ENCODE measurements around the gene TMEM119. TPM values are rescaled to one million over a fixed set of nuclear protein-coding genes. Genes with fewer than 3 reads are reported as not detected.
"Not testable (repeated sequence)": the region's sequence is repeated elsewhere in the genome, so short reads cannot be mapped to it uniquely, and the experiment has no call there.

TMEM119 gene
- total RNA-seq, 2 experiments from 2014 or later, result 0.16 to 0.20 TPM

DNA sequence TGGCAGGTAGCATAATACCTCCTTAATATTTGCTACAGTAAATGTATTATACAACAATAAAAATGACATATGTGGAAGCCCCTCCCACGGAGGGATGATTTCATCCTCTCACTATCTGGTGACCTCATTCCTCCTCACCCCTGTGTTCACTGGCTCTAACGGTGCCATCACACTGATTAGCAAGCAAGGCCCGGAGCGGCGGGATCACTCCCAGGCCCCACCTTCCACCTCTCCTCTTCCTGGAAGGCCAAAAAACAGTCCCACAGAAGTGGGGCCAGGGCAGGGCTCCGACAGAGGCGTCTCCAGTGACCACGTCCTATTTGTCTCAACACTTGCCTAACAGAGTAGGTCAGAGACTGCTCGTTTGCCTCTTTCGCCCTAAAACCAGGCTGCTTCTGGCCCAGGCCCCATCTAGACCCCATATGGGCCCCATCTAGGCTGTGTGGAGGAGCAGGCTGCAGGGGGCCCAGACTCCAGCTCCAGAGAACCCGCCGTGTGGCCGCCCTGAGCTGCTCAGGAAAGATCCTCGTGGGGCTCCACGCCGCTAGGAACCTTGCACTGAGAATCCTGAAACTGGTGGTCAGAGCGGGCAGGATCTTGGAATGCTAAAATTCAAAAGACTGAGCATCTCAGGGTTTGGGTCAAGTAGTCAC is 32.1 kb upstream of the TMEM119 start:
- H3K9me3 Mint-ChIP-seq (ENCODE audit: low read depth), result no peaks in the 10 kb centered on the region

DNA sequence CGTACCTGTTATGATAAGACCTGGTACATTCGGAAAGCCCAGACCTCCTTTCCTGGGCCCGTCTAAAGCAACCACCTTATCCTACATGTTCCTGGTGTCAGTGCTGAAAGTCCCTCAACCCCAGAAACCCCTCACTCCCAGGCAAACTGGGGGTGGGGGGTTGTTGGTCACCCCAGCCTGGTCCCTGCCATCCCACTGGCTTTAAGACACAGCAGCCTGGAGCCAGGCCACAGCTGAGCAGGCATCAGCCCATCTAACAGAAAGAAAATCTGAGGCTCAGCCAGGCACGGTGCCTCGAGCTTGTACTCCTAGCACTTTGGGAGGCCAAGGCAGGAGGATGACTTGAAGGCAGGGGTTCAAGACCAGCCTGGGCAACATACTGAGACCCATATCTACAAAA is 31.3 kb upstream of the TMEM119 start:
- ATAC-seq (no peak), DNase-seq (peak; percentile 58)
- CTCF ChIA-PET, result interaction anchor here (0.7 to 10.4 kb wide), 6 partner anchors 11 to 203 kb away, joined by 3 to 166 read pairs (median 6); no protein-coding TSS in a partner anchor
- Mint-ChIP-seq H3K27me3 (no peaks in the 10 kb centered on the region), H3K36me3 (peaks cover 66% of the 10 kb centered on the region), H3K4me1 (peaks cover 56% of the 10 kb centered on the region), H3K9me3 (ENCODE audit: low read depth) (no peaks in the 10 kb centered on the region), H3K27ac (peak overlapping the region; percentile 100), H3K4me3 (peak overlapping the region; percentile 100)

More for the DNA sequence above, 32.1 kb upstream of the TMEM119 start:
- H3K4me3 Mint-ChIP-seq, result peak overlapping the region; percentile 100
- no peaks in the 10 kb centered on the region for H3K27me3 Mint-ChIP-seq
- ATAC-seq (peak; percentile 40), DNase-seq (peak; percentile 85)
- peaks cover 62% of the 10 kb centered on the region for H3K36me3 Mint-ChIP-seq
- peaks cover 59% of the 10 kb centered on the region for H3K4me1 Mint-ChIP-seq
- CTCF ChIA-PET, result interaction anchor here (2.4 to 10.4 kb wide), 3 partner anchors 12 to 62 kb away, joined by 5 to 166 read pairs (median 32); no protein-coding TSS in a partner anchor
- peak overlapping the region; percentile 100 for H3K27ac Mint-ChIP-seq

DNA sequence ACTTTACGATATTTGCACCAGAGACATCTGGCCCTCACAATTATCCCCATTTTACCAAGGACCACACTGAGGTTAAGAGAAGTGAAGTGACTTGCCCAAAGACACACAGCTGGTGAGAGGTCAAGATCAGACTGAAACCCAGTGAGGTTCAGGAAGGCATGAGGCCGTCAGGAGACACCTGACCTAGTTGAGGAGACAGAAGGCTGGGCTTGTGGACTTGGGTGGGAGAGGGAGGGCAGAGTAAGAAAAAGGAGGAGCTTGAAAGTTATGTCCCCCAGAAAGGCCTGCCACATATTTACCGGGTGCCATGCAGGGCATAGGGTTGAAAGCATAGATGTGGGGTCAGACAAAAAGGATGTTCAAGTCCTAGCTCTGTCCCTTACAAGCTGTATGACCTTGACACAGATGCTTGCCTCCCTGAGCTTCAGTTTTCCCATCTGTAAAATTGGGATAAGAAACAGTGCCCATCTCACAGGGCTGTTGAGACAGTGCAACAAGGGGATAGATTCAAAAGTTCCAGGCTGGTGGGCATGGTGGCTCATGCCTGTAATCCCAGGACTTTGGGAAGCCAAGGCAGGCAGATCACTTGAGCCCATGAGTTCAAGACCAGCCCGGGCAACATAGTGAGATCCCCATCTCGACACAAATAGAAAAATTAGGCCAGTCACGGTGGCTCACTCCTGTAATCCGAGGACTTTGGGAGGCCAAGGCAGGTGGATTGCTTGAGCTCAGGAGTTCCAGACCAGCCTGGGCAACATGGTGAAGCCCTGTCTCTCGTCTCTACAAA is 29.4 kb upstream of the TMEM119 start:
- CTCF ChIA-PET, result interaction anchor here (0.9 to 10.4 kb wide), 10 partner anchors 9 to 105 kb away, joined by 3 to 166 read pairs (median 6); partner anchors contain the start of genes ISCU and SART3

DNA sequence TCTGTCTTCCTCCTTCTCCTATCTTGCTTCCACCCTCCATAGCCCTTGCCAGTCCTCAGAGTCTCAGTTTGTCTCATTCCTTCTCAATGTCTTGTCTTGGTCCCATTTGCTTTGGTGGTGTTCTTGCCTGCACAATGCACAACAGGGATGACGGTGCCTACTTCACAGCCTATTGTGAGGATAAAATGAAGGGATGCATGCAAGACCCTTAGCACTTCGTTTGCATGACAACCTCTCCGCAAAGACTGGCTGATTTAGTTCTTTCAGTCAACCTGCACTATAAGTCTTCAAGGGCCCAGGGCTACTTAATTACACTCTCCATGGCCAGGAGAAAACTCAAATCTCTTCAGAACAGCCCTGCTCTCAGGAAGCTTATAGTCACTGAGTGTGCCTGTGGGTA is 27.3 kb upstream of the TMEM119 start:
- H3K27me3 Mint-ChIP-seq, result no peaks in the 10 kb centered on the region
- CTCF ChIA-PET, result no interaction called here
- DNase-seq, result no peak
- peaks cover 59% of the 10 kb centered on the region for H3K4me1 Mint-ChIP-seq
- ATAC-seq, result no peak
- peaks cover 70% of the 10 kb centered on the region for H3K36me3 Mint-ChIP-seq
- H3K27ac Mint-ChIP-seq, result no peak overlapping the region
- no peak overlapping the region for H3K4me3 Mint-ChIP-seq
- no peaks in the 10 kb centered on the region for H3K9me3 Mint-ChIP-seq (ENCODE audit: low read depth)

More for the DNA sequence above, 29.4 kb upstream of the TMEM119 start:
- H3K9me3 Mint-ChIP-seq (ENCODE audit: low read depth), result no peaks in the 10 kb centered on the region
- peaks cover 69% of the 10 kb centered on the region for H3K4me1 Mint-ChIP-seq
- DNase-seq (no peak), ATAC-seq (no peak)
- H3K27ac Mint-ChIP-seq, result peak overlapping the region; percentile 80
- H3K36me3 Mint-ChIP-seq, result peaks cover 72% of the 10 kb centered on the region
- peak overlapping the region; percentile 42 for H3K4me3 Mint-ChIP-seq
- H3K27me3 Mint-ChIP-seq, result no peaks in the 10 kb centered on the region

DNA sequence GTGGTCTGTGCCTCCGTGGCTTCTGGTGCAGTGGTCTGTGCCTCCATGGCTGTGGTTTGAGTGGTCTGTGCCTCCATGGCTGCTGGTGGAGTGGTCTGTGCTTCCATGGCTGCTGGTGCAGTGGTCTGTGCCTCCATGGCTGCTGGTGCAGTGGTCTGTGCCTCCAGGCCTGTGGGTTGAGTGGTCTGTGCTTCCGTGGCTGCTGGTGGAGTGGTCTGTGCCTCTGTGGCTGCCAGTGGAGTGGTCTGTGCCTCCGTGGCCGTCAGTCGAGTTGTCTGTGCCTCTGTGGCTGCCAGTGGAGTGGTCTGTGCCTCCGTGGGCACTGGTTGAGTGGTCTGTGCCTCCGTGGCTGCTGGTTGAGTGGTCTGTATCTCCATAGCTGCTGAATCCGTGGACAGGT is 25.7 kb upstream of the TMEM119 start:
- Mint-ChIP-seq H3K9me3 (ENCODE audit: low read depth) (no peaks in the 10 kb centered on the region), H3K27ac (no peak overlapping the region), H3K4me3 (no peak overlapping the region), H3K4me1 (peaks cover 59% of the 10 kb centered on the region), H3K36me3 (peaks cover 66% of the 10 kb centered on the region), H3K27me3 (no peaks in the 10 kb centered on the region)
- no peak for ATAC-seq
- DNase-seq, result no peak
- CTCF ChIA-PET, result no interaction called here

DNA sequence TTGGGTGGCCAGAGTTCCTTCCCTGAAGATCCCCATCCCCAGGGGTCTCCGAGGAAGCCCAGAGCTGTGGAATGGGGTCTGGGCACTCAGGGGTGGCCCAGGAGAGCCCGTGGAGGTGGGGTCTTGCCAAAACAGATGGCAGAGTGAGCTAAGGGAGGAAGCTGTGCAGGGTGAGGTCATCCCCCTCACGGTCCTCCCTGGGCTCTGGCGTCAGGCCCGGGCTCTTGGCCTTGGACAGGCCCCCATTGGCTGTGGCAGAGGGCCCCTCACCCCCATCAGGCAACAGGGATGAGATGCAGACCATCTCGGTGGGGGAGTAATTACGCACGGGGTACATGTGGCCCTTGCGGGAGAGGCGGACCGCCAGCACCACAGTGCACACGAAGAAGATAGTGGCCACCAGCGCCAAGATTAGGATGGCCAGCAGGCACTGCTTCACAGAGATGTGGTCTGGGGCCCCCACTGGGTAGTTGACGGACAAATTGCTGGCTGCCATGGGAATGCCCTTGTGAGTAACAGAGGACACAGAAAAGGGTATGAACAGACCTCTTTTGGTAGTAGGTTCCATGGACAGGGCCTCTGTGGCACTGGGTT is 25.1 kb upstream of the TMEM119 start:
- CTCF ChIA-PET, result interaction anchor here (1.0 to 11.2 kb wide), 3 partner anchors 9 to 57 kb away, joined by 3 to 382 read pairs (median 4); partner anchors contain the start of genes ISCU, SART3 and SELPLG
- Mint-ChIP-seq H3K27me3 (no peaks in the 10 kb centered on the region), H3K4me3 (no peak overlapping the region), H3K9me3 (ENCODE audit: low read depth) (no peaks in the 10 kb centered on the region), H3K36me3 (peaks cover 61% of the 10 kb centered on the region), H3K27ac (no peak overlapping the region), H3K4me1 (peaks cover 60% of the 10 kb centered on the region)
- ATAC-seq (no peak), DNase-seq (no peak)

DNA sequence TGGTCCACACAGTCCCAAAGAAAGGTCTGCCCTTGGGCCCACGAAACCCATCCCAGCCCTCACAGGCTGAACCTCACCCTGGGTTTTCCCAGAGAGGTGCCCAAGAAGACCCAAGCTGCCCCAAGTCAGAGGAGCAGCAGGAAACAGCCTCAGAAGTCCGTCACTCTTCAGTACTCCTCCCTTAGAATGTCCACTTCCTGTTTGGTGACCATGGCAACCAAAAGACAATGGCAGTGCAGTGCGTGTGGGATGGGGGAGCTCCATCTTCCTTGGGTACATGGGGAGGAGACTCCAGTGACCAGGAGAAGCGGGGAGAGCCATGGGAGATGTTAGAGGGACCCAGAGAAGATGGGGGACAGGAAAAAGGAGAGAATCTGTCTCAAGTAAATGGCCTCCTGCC is 24.5 kb upstream of the TMEM119 start:
- DNase-seq (no peak), ATAC-seq (peak; percentile 11)
- Mint-ChIP-seq H3K4me3 (no peak overlapping the region), H3K4me1 (peaks cover 60% of the 10 kb centered on the region), H3K27me3 (no peaks in the 10 kb centered on the region), H3K9me3 (ENCODE audit: low read depth) (no peaks in the 10 kb centered on the region), H3K36me3 (peaks cover 59% of the 10 kb centered on the region), H3K27ac (peak overlapping the region; percentile 75)
- CTCF ChIA-PET, result interaction anchor here (1.0 to 11.2 kb wide), 3 partner anchors 9 to 56 kb away, joined by 3 to 382 read pairs (median 4); partner anchors contain the start of genes ISCU, SART3 and SELPLG

DNA sequence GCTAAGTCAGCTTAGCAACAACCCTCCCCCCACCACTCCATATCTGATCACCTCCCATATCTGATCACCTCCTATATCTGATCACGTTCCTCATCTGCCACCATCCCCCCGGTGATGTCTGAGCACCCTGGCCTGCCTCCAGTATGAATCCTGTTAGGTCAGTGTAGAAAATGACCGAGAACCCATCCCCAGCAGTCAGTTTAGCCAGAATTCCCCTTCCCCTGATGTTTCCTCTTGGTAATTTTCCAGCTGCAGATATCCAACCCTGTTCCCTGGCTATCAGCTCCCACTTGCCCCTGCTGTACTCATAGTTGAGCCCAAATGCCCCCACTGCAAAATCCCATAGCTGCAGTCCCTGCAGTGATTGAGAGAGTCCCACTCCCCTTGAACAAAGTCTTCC is 23.3 kb upstream of the TMEM119 start:
- H3K9me3 Mint-ChIP-seq (ENCODE audit: low read depth), result peaks cover 4% of the 10 kb centered on the region
- peaks cover 64% of the 10 kb centered on the region for H3K36me3 Mint-ChIP-seq
- no peak overlapping the region for H3K27ac Mint-ChIP-seq
- peaks cover 66% of the 10 kb centered on the region for H3K4me1 Mint-ChIP-seq
- no peak overlapping the region for H3K4me3 Mint-ChIP-seq
- DNase-seq, result no peak
- CTCF ChIA-PET, result interaction anchor here (11.2 kb wide), 1 partner anchor 55 kb away, joined by 382 read pairs; the partner anchor contains the start of genes ISCU and SART3
- no peaks in the 10 kb centered on the region for H3K27me3 Mint-ChIP-seq
- ATAC-seq, result no peak

DNA sequence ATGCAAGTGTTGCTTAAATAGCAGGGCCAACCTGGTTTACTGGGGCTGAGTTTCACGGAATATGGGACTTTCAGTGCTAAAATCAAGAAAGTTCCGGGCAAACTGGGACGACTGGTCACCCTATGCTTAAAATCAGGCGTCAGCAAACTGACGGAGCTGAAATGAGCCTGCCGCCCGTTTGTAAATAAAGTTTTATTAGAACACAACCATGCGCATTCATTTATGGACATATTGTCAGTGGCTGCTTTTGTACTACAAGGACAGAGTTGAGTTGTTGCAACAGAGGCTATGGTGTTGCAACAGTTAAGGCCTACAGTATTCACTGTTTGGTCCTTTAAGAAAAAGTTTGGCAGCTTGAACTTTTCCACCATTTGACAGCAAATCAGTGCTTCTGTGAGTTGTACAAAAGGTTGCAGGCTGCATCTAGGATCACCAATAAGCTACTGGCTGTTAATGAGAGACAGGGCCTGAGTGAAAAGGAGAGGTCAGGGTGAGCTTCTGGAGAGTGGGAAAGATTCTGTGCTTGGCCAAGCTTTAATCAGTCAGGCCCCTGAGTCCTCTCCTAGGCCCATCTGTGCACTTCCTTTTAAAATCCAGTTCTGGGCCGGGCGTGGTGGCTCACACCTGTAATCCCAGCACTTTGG is 22.5 kb upstream of the TMEM119 start:
- Mint-ChIP-seq H3K27ac (peak overlapping the region; percentile 70), H3K9me3 (ENCODE audit: low read depth) (peaks cover 4% of the 10 kb centered on the region), H3K4me1 (peaks cover 66% of the 10 kb centered on the region), H3K36me3 (peaks cover 65% of the 10 kb centered on the region), H3K4me3 (no peak overlapping the region), H3K27me3 (no peaks in the 10 kb centered on the region)
- CTCF ChIA-PET, result interaction anchor here (1.3 to 11.2 kb wide), 4 partner anchors 11 to 184 kb away, joined by 3 to 382 read pairs (median 88); partner anchors contain the start of genes ISCU, SART3 and SELPLG
- DNase-seq (no peak), ATAC-seq (no peak)

DNA sequence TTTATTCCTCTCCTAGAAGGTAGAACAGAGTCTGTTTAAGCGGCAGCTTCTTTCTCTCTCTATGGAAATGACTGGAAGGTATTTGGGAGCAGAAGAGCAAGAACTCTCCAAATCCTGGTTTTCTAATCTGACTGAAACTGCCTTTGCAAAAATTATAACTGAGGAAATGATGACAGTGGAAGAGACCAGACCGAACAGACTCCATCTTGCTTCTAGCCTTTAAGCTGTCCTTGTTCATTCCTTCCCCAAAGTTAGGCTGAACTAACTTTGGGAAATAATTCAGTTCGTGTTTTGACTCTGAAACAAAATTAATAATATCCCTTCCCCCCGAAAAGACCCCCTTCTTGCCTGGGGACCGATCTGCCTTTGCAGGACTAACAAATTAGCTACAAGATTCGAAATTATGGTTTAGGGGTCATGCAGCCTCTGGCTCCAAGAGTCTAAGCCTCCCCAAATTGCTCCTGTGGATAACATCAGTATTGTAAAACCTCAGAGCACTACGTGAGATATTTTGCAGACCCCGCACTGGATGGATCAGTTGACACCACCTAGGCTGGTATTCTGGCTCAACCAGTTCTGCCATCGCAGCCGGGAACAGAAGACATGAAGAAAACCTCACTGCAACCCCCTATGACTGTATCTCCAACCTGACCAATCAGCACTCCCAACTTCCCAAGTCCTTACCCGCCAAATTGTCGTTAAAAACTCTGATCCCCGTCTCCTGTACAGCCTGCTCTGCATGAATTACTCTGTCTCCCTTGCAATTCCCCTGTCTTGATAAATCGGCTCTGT is 21.7 kb upstream of the TMEM119 start:
- H3K27me3 Mint-ChIP-seq, result no peaks in the 10 kb centered on the region
- CTCF ChIA-PET, result interaction anchor here (0.6 to 11.2 kb wide), 12 partner anchors 12 to 1279 kb away, joined by 3 to 382 read pairs (median 6); partner anchors contain the start of genes ISCU, SART3 and SELPLG
- peaks cover 62% of the 10 kb centered on the region for H3K36me3 Mint-ChIP-seq
- ATAC-seq (no peak), DNase-seq (no peak)
- H3K4me3 Mint-ChIP-seq, result no peak overlapping the region
- H3K27ac Mint-ChIP-seq, result peak overlapping the region; percentile 16
- H3K9me3 Mint-ChIP-seq (ENCODE audit: low read depth), result peaks cover 4% of the 10 kb centered on the region
- H3K4me1 Mint-ChIP-seq, result peaks cover 63% of the 10 kb centered on the region

DNA sequence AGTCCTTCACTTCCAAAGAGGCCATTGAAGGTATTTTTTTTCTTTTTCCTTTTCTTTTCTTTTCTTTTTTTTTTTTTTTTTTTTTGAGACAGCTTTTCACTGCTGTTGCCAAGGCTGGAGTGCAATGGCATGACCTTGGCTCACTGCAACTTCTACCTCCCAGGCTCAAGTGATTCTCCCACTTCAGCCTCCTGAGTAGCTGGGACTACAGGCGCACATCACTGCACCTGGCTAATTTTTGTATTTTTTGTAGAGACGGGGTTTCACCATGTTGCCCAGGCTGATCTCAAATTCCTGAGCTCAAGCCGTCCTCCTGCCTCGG is 21.0 kb upstream of the TMEM119 start:
- peak overlapping the region; percentile 73 for H3K27ac Mint-ChIP-seq
- not testable (repeated sequence) for H3K27me3 Mint-ChIP-seq; H3K4me3 Mint-ChIP-seq; DNase-seq; ATAC-seq; H3K9me3 Mint-ChIP-seq (ENCODE audit: low read depth)
- peaks cover 57% of the 10 kb centered on the region for H3K4me1 Mint-ChIP-seq
- H3K36me3 Mint-ChIP-seq, result peaks cover 57% of the 10 kb centered on the region
- CTCF ChIA-PET, result interaction anchor here (0.6 to 11.2 kb wide), 20 partner anchors 10 to 1279 kb away, joined by 3 to 382 read pairs (median 5); partner anchors contain the start of genes ISCU, SART3 and SELPLG

All from activated CD8-positive, alpha-beta memory T cell treated with anti-CD3 and anti-CD28 coated beads, Interleukin-2, amount 10 ng/mL, durations not matched to agents 7 days and 5 days (primary cell).